ENCODE results near the gene SOHLH1. TPM values are rescaled to one million over a fixed set of nuclear protein-coding genes. Genes with fewer than 3 reads are reported as not detected.

SOHLH1 gene
- total and polyA plus RNA-seq, 2 experiments from 2014 or later, result not detected

GRCh38 chr9:135714242-135715055 is 15.2 kb upstream of the SOHLH1 start:
- Histone ChIP-seq H3K27me3 (replicated peaks; ENCODE audit: insufficient read depth) (peaks cover 22% of the 10 kb centered on the region), H3K9me3 (ENCODE audit: low read depth) (no peaks in the 10 kb centered on the region), H3K27ac (no peak overlapping the region), H3K4me2 (ENCODE audit: unreplicated experiment) (no peak overlapping the region), H2AFZ (no peak overlapping the region), H3K9me2 (ENCODE audit: insufficient read depth) (no peaks in the 10 kb centered on the region), H4K20me1 (ENCODE audit: insufficient read depth) (no peaks in the 10 kb centered on the region), H3K36me3 (ENCODE audit: low read depth) (no peaks in the 10 kb centered on the region), H3F3A (ENCODE audit: insufficient read depth) (no peaks in the 10 kb centered on the region), H3K4me3 (no peak overlapping the region), H3K79me2 (ENCODE audit: insufficient read depth) (no peaks in the 10 kb centered on the region), H3K4me1 (ENCODE audit: insufficient read depth) (no peaks in the 10 kb centered on the region), H3K9ac (no peak overlapping the region)
- TF ChIP-seq EZH2phosphoT487 (IDR thresholded peaks at IDR 0.05; ENCODE audit: insufficient read depth, low read depth) (no peak), EZH2 (IDR thresholded peaks at IDR 0.05; ENCODE audit: insufficient read depth, poor library complexity, severe bottlenecking) (no peak)
- in situ Hi-C loops (cut with MboI), result no loop called here
- 4 to 7% methylated on average over 52 to 61 of the region's 103 CpGs for WGBS, 2 experiments (ENCODE audit: low coverage in 1 of 2, low lambda C conversion rate in 2 of 2, missing lambda C conversion rate in 2 of 2)
- DNase-seq, result no peak

- TF ChIP-seq EZH2phosphoT487 (IDR thresholded peaks at IDR 0.05; ENCODE audit: insufficient read depth, low read depth), result no peak
- TF ChIP-seq EZH2 (IDR thresholded peaks at IDR 0.05; ENCODE audit: insufficient read depth, poor library complexity, severe bottlenecking), result no peak
- no peaks in the 10 kb centered on the region for H3F3A ChIP-seq (ENCODE audit: insufficient read depth)
- H3K9ac ChIP-seq, result no peak overlapping the region
- 19 to 20% methylated on average over 15 to 16 of the region's 16 CpGs for WGBS, 2 experiments (ENCODE audit: low coverage in 1 of 2, low lambda C conversion rate in 2 of 2, missing lambda C conversion rate in 2 of 2)
- in situ Hi-C loops (cut with MboI), result no loop called here
- no peaks in the 10 kb centered on the region for H4K20me1 ChIP-seq (ENCODE audit: insufficient read depth)
- H3K9me3 ChIP-seq (ENCODE audit: low read depth), result no peaks in the 10 kb centered on the region
- no peak overlapping the region for H3K4me2 ChIP-seq (ENCODE audit: unreplicated experiment)
- H3K36me3 ChIP-seq (ENCODE audit: low read depth), result no peaks in the 10 kb centered on the region
- H3K9me2 ChIP-seq (ENCODE audit: insufficient read depth), result no peaks in the 10 kb centered on the region
- no peaks in the 10 kb centered on the region for H3K79me2 ChIP-seq (ENCODE audit: insufficient read depth)
- H2AFZ ChIP-seq, result no peak overlapping the region
- no peak overlapping the region for H3K4me3 ChIP-seq
- DNase-seq, result no peak
- H3K4me1 ChIP-seq (ENCODE audit: insufficient read depth), result no peaks in the 10 kb centered on the region
- no peak overlapping the region for H3K27ac ChIP-seq
- peaks cover 22% of the 10 kb centered on the region for H3K27me3 ChIP-seq (replicated peaks; ENCODE audit: insufficient read depth)
These were observed 13.5 kb upstream of the SOHLH1 start for GRCh38 chr9:135712613-135713295.

GRCh38 chr9:135711881-135712280 is 12.6 kb upstream of the SOHLH1 start:
- Histone ChIP-seq H4K20me1 (ENCODE audit: insufficient read depth) (no peaks in the 10 kb centered on the region), H3K4me3 (no peak overlapping the region), H3K27ac (no peak overlapping the region), H3K9me2 (ENCODE audit: insufficient read depth) (no peaks in the 10 kb centered on the region), H3F3A (ENCODE audit: insufficient read depth) (no peaks in the 10 kb centered on the region), H2AFZ (no peak overlapping the region), H3K9me3 (ENCODE audit: low read depth) (no peaks in the 10 kb centered on the region), H3K9ac (no peak overlapping the region), H3K79me2 (ENCODE audit: insufficient read depth) (no peaks in the 10 kb centered on the region), H3K27me3 (replicated peaks; ENCODE audit: insufficient read depth) (peaks cover 22% of the 10 kb centered on the region), H3K36me3 (ENCODE audit: low read depth) (no peaks in the 10 kb centered on the region), H3K4me2 (ENCODE audit: unreplicated experiment) (no peak overlapping the region), H3K4me1 (ENCODE audit: insufficient read depth) (no peaks in the 10 kb centered on the region)
- DNase-seq, result no peak
- in situ Hi-C loops (cut with MboI), result no loop called here
- TF ChIP-seq EZH2 (IDR thresholded peaks at IDR 0.05; ENCODE audit: insufficient read depth, poor library complexity, severe bottlenecking), result no peak
- TF ChIP-seq EZH2phosphoT487 (IDR thresholded peaks at IDR 0.05; ENCODE audit: insufficient read depth, low read depth), result no peak
- WGBS, 2 experiments (ENCODE audit: low coverage in 1 of 2, low lambda C conversion rate in 2 of 2, missing lambda C conversion rate in 2 of 2), result 72 to 83% methylated on average over 10 of the region's 10 CpGs

GRCh38 chr9:135711391-135711790 is 12.1 kb upstream of the SOHLH1 start:
- 60 to 62% methylated on average over 12 of the region's 12 CpGs for WGBS, 2 experiments (ENCODE audit: low coverage in 1 of 2, low lambda C conversion rate in 2 of 2, missing lambda C conversion rate in 2 of 2)

More at GRCh38 chr9:135711391-135711790, 12.1 kb upstream of the SOHLH1 start:
- H4K20me1 ChIP-seq (ENCODE audit: insufficient read depth), result no peaks in the 10 kb centered on the region
- no peak overlapping the region for H3K9ac ChIP-seq
- peaks cover 22% of the 10 kb centered on the region for H3K27me3 ChIP-seq (replicated peaks; ENCODE audit: insufficient read depth)
- in situ Hi-C loops (cut with MboI), result no loop called here
- H2AFZ ChIP-seq, result no peak overlapping the region
- no peaks in the 10 kb centered on the region for H3K9me2 ChIP-seq (ENCODE audit: insufficient read depth)
- no peak overlapping the region for H3K4me3 ChIP-seq
- H3F3A ChIP-seq (ENCODE audit: insufficient read depth), result no peaks in the 10 kb centered on the region
- no peak overlapping the region for H3K27ac ChIP-seq
- no peaks in the 10 kb centered on the region for H3K79me2 ChIP-seq (ENCODE audit: insufficient read depth)
- H3K4me1 ChIP-seq (ENCODE audit: insufficient read depth), result no peaks in the 10 kb centered on the region
- no peak for DNase-seq
- no peaks in the 10 kb centered on the region for H3K36me3 ChIP-seq (ENCODE audit: low read depth)
- no peaks in the 10 kb centered on the region for H3K9me3 ChIP-seq (ENCODE audit: low read depth)
- TF ChIP-seq EZH2 (IDR thresholded peaks at IDR 0.05; ENCODE audit: insufficient read depth, poor library complexity, severe bottlenecking) (no peak), EZH2phosphoT487 (IDR thresholded peaks at IDR 0.05; ENCODE audit: insufficient read depth, low read depth) (no peak)
- H3K4me2 ChIP-seq (ENCODE audit: unreplicated experiment), result no peak overlapping the region

All from GM23248 (cell line).